SK-N-SH (cell line): ENCODE measurements around the gene IRAG1. TPM values are rescaled to one million over a fixed set of nuclear protein-coding genes. Genes with fewer than 3 reads are reported as not detected.
A peak's percentile ranks its signal among the peaks of the same experiment; 100 is the strongest.

ENCODE experiments used
- CTCF ChIA-PET: fragments of 300-600, 350-600 bp; formaldehyde crosslinking; extraction: SDS; loops from one replicate; lab custom pipeline; 2021; lab: Yijun Ruan, JAX
- POLR2A ChIA-PET: fragments of 350-600 bp; sonication (Branson Sonifier 250); formaldehyde crosslinking; extraction: SDS; loops from one replicate; lab custom pipeline; 2020; ENCODE audit warnings: antibody characterized with exemption, inconsistent platforms; lab: Yijun Ruan, JAX
- DNase-seq: peaks from one replicate; pipeline ENCODE4 v3.0.0; 2012
- H2AFZ ChIP-seq: fragments of 200-600 bp; sonication (generic); 2 replicates; pipeline ENCODE4 v1.8.1; 2016; ENCODE audit warnings: antibody characterized with exemption, mild to moderate bottlenecking, low read depth
- H3F3A ChIP-seq: fragments of 200-600 bp; sonication (generic); replicated peaks from 2 replicates; pipeline ENCODE3; 2016; ENCODE audit warnings: antibody characterized with exemption, mild to moderate bottlenecking; ENCODE audit not compliant: insufficient read depth
- H3K27ac ChIP-seq, 2 experiments: fragments of 200-500 bp in 1 of 2; fragments of 200-600 bp in 1 of 2; sonication (Bioruptor generic) in 1 of 2; sonication (generic), shearing (Covaris generic) in 1 of 2; 2 replicates each; pipeline versions ENCODE4 v1.5.1 to v1.6.1; 2014 to 2016; ENCODE audit warnings: low read depth in 2 of 2, inconsistent platforms in 1 of 2, low read length in 1 of 2, mild to moderate bottlenecking in 1 of 2, mixed read lengths in 1 of 2
- H3K27me3 ChIP-seq: fragments of 200-600 bp; sonication (generic), shearing (Covaris generic); 2 replicates; pipeline ENCODE4 v1.6.1; 2016; ENCODE audit warnings: mixed run types; ENCODE audit not compliant: insufficient read depth
- H3K36me3 ChIP-seq, 2 experiments: fragments of 200-500 bp in 1 of 2; fragments of 200-600 bp in 1 of 2; sonication (Bioruptor generic) in 1 of 2; sonication (generic) in 1 of 2; replicated peaks in 1 of 2; 2 replicates each; pipeline versions ENCODE3 to v1.5.1; 2014 to 2016; ENCODE audit warnings: low read length in 1 of 2, mild to moderate bottlenecking in 1 of 2; ENCODE audit not compliant: insufficient read depth in 2 of 2, control insufficient read depth in 1 of 2
- H3K4me1 ChIP-seq, 2 experiments: fragments of 200-500 bp in 1 of 2; fragments of 200-600 bp in 1 of 2; sonication (Bioruptor generic) in 1 of 2; sonication (generic), shearing (Covaris generic) in 1 of 2; 2 replicates each; pipeline versions ENCODE4 v1.5.1 to v1.6.1; 2014 to 2016; ENCODE audit warnings: low read depth in 1 of 2, low read length in 1 of 2, mixed run types in 1 of 2; ENCODE audit not compliant: insufficient read depth in 2 of 2, control insufficient read depth in 1 of 2
- H3K4me2 ChIP-seq: fragments of 200-600 bp; sonication (generic), shearing (Covaris generic); 2 replicates; pipeline ENCODE4 v1.6.1; 2017; ENCODE audit warnings: mixed run types
- H3K4me3 ChIP-seq, 2 experiments: fragments of 200-500 bp in 1 of 2; fragments of 200-600 bp in 1 of 2; sonication (Bioruptor generic) in 1 of 2; sonication (generic), shearing (Covaris generic) in 1 of 2; 2 replicates each; pipeline versions ENCODE4 v1.5.1 to v1.8.1; 2014 to 2016; ENCODE audit warnings: low read depth in 2 of 2, inconsistent platforms in 1 of 2, low read length in 1 of 2, mild to moderate bottlenecking in 1 of 2, mixed read lengths in 1 of 2, moderate library complexity in 1 of 2
- H3K79me2 ChIP-seq: fragments of 200-600 bp; sonication (generic); 2 replicates; pipeline ENCODE4 v1.8.1; 2017; ENCODE audit warnings: mild to moderate bottlenecking; ENCODE audit not compliant: insufficient read depth
- H3K9ac ChIP-seq: fragments of 200-600 bp; sonication (generic); 2 replicates; pipeline ENCODE4 v1.6.1; 2017; ENCODE audit warnings: mixed run types
- H3K9me2 ChIP-seq: fragments of 200-600 bp; sonication (generic); 2 replicates; pipeline ENCODE4 v1.6.1; 2017; ENCODE audit warnings: mixed run types
- H3K9me3 ChIP-seq: fragments of 200-600 bp; sonication (generic); 2 replicates; pipeline ENCODE4 v1.6.1; 2017; ENCODE audit warnings: mixed run types, mild to moderate bottlenecking, moderate library complexity
- H4K20me1 ChIP-seq: fragments of 200-600 bp; sonication (generic); 2 replicates; pipeline ENCODE4 v1.6.1; 2017; ENCODE audit warnings: mild to moderate bottlenecking, mixed run types; ENCODE audit not compliant: insufficient read depth
- FOXM1 ChIP-seq: IDR thresholded peaks from 2 replicates; pipeline ENCODE4 v1.4.0; 2012; ENCODE audit warnings: low read depth, mild to moderate bottlenecking
- GATA2 ChIP-seq: sonication (generic); formaldehyde crosslinking; IDR thresholded peaks from 2 replicates; pipeline ENCODE4 v1.5.0; 2020; ENCODE audit warnings: mild to moderate bottlenecking, missing genetic modification reagents
- MEF2A ChIP-seq: IDR thresholded peaks from 2 replicates; pipeline ENCODE4 v1.4.0; 2012; ENCODE audit warnings: low read depth, borderline replicate concordance
- MXI1 ChIP-seq: IDR thresholded peaks from 2 replicates; pipeline ENCODE4 v1.6.1; 2012; ENCODE audit warnings: mild to moderate bottlenecking, low read depth, low read length, improper control_type of control experiment
- RCOR1 ChIP-seq: fragments of 150-350 bp; IDR thresholded peaks from 2 replicates; pipeline ENCODE4 v1.6.1; 2017; ENCODE audit warnings: antibody characterized with exemption, low read length
- RXRA ChIP-seq: IDR thresholded peaks from 2 replicates; pipeline ENCODE4 v1.4.0; 2012; ENCODE audit warnings: low read depth, mild to moderate bottlenecking, borderline replicate concordance
- SIN3A ChIP-seq: IDR thresholded peaks from 2 replicates; pipeline ENCODE4 v1.6.1; 2012; ENCODE audit warnings: low read depth, mild to moderate bottlenecking, low read length, moderate library complexity, borderline replicate concordance
- TCF12 ChIP-seq: IDR thresholded peaks from 2 replicates; pipeline ENCODE4 v1.4.0; 2012
- WGBS: methylation state at CpG from one replicate; pipeline ENCODE4 v1.1.6; 2017; ENCODE audit warnings: low lambda C conversion rate; 5-methylcytosine and 5-hydroxymethylcytosine counted together
- polyA plus RNA-seq, 3 experiments: library from polyadenylated mRNA; depleted of rRNA; stranded (reverse); fragments of >200 nt; gene quantifications; 2 replicates each; pipeline ENCODE4 v1.2.3, GENCODE V29; 2012
- TF ChIP-seq, protein P1 (sequence below): IDR thresholded peaks from 2 replicates; pipeline ENCODE4 v1.4.0; 2012; ENCODE audit warnings: low read depth
- TF ChIP-seq, protein P2 (sequence below): fragments of 150-350 bp; IDR thresholded peaks from 2 replicates; pipeline ENCODE4 v1.6.1; 2017; ENCODE audit warnings: antibody characterized with exemption, low read length, low read depth, borderline replicate concordance

The IRAG1 gene, protein sequence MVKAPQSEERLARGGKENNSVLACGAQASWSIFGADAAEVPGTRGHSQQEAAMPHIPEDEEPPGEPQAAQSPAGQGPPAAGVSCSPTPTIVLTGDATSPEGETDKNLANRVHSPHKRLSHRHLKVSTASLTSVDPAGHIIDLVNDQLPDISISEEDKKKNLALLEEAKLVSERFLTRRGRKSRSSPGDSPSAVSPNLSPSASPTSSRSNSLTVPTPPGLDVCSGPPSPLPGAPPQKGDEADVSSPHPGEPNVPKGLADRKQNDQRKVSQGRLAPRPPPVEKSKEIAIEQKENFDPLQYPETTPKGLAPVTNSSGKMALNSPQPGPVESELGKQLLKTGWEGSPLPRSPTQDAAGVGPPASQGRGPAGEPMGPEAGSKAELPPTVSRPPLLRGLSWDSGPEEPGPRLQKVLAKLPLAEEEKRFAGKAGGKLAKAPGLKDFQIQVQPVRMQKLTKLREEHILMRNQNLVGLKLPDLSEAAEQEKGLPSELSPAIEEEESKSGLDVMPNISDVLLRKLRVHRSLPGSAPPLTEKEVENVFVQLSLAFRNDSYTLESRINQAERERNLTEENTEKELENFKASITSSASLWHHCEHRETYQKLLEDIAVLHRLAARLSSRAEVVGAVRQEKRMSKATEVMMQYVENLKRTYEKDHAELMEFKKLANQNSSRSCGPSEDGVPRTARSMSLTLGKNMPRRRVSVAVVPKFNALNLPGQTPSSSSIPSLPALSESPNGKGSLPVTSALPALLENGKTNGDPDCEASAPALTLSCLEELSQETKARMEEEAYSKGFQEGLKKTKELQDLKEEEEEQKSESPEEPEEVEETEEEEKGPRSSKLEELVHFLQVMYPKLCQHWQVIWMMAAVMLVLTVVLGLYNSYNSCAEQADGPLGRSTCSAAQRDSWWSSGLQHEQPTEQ
- polyA plus RNA-seq (2012; rRNA removed) = 0.05 and 0.10 TPM in 2 replicates
- polyA plus RNA-seq (2012; cell fraction: cytosol; rRNA removed) = 0.07 and 0.08 TPM in 2 replicates
- 0.27 and 0.29 TPM in 2 replicates for polyA plus RNA-seq (2012; cell fraction: nucleus; rRNA removed)

DNA sequence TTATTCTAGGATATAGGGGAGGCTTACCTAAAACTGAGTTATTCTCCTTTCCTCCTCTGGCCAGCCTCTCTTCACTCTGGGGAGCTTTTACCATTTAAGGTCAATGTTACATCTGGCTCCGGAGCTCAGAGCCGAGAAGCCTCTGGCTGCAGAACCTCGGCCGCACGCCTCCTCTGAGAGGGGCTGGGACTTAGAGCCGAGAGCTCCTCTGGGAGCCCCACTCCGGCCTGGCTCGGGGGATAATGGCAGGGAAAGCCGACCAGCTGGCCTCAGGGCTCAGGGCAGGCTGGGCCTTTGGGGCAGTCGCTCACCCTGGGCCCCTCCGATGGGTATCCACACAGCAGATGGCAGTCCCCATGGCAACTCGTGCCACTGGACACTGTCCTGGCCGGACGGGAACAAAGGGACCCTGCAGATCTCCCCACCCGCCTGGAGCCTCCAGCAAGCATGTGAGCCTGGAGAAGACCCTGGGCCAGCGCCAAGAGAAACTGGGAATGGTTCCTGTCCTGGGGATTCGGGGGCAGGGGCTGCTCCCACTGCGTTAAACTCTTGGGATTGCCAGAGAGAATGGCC, at the start of gene IRAG1:
Gene IRAG1 (minus strand): TSS at position 247 of the 573 bp plus-strand sequence. CDS start 153 bp downstream, at position 94.
- Histone ChIP-seq H3K9me2 (no peaks in the 10 kb centered on the region), H3K27me3 (no peaks in the 10 kb centered on the region; the same call in 1 of the 2 replicates), H3K9ac (no peak within 1 kb of the TSS), H3K4me1 (peaks cover 0 to 10% of the 10 kb centered on the region in 2 experiments; a peak in 1 of 4 replicates), H3K27ac (no peak within 1 kb of the TSS; a peak in 1 of 4 replicates), H4K20me1 (no peaks in the 10 kb centered on the region), H3K4me2 (no peak within 1 kb of the TSS; the same call in 1 of the 2 replicates), H3K4me3 (no peak within 1 kb of the TSS), H3K36me3 (no peaks in the 10 kb centered on the region), H3F3A (no peaks in the 10 kb centered on the region), H3K79me2 (no peaks in the 10 kb centered on the region), H2AFZ (no peak within 1 kb of the TSS), H3K9me3 (no peaks in the 10 kb centered on the region)
- TF ChIP-seq RCOR1 (no peak), TCF12 (no peak), GATA2 (CRISPR knock-in tag) (no peak), MXI1 (no peak), FOXM1 (no peak), SIN3A (no peak), RXRA (no peak), MEF2A (no peak)
- TF ChIP-seq, protein P1, sequence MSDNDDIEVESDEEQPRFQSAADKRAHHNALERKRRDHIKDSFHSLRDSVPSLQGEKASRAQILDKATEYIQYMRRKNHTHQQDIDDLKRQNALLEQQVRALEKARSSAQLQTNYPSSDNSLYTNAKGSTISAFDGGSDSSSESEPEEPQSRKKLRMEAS = no peak
- TF ChIP-seq, protein P2, sequence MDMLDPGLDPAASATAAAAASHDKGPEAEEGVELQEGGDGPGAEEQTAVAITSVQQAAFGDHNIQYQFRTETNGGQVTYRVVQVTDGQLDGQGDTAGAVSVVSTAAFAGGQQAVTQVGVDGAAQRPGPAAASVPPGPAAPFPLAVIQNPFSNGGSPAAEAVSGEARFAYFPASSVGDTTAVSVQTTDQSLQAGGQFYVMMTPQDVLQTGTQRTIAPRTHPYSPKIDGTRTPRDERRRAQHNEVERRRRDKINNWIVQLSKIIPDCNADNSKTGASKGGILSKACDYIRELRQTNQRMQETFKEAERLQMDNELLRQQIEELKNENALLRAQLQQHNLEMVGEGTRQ = no peak
- ChIA-PET CTCF (interaction anchor here (0.9 to 1.4 kb wide), 3 partner anchors 15 to 288 kb away, joined by 3 to 4 read pairs (median 3); no protein-coding TSS in a partner anchor), POLR2A (interaction anchor here (0.9 kb wide), 1 partner anchor 153 kb away, joined by 5 read pairs; the partner anchor contains the start of gene RNF141)
- DNase-seq = peak; percentile 63
- WGBS = 84% methylated on average over 6 of the region's 18 CpGs
